ENCODE measurements around the gene TMPRSS15. TPM values are rescaled to one million over a fixed set of nuclear protein-coding genes. Genes with fewer than 3 reads are reported as not detected.

Gene TMPRSS15
- total RNA-seq, 1 experiment from 2014 or later = not detected

- CTCF ChIA-PET = no interaction called here
- Histone ChIP-seq H3K4me2 (no peak overlapping the region), H3K4me1 (replicated peaks; ENCODE audit: insufficient read depth) (no peaks in the 10 kb centered on the region), H3K9me2 (ENCODE audit: insufficient read depth) (no peaks in the 10 kb centered on the region), H3K36me3 (ENCODE audit: low read depth) (no peaks in the 10 kb centered on the region), H3K4me3 (no peak overlapping the region), H4K20me1 (ENCODE audit: insufficient read depth) (no peaks in the 10 kb centered on the region), H2AFZ (no peak overlapping the region), H3K27ac (no peak overlapping the region), H3F3A (ENCODE audit: insufficient read depth, low read depth) (no peaks in the 10 kb centered on the region), H3K9me3 (ENCODE audit: insufficient read depth, low read depth) (no peaks in the 10 kb centered on the region), H3K79me2 (ENCODE audit: low read depth) (no peaks in the 10 kb centered on the region), H3K27me3 (ENCODE audit: insufficient read depth, low read depth) (no peaks in the 10 kb centered on the region)
- no TSS peak for BruUV-seq (replicated peaks)
- no peak for DNase-seq
- intact Hi-C loops (cut with micrococcal nuclease; ENCODE audit: unreplicated experiment) = no loop called here
- TF ChIP-seq, protein P1, sequence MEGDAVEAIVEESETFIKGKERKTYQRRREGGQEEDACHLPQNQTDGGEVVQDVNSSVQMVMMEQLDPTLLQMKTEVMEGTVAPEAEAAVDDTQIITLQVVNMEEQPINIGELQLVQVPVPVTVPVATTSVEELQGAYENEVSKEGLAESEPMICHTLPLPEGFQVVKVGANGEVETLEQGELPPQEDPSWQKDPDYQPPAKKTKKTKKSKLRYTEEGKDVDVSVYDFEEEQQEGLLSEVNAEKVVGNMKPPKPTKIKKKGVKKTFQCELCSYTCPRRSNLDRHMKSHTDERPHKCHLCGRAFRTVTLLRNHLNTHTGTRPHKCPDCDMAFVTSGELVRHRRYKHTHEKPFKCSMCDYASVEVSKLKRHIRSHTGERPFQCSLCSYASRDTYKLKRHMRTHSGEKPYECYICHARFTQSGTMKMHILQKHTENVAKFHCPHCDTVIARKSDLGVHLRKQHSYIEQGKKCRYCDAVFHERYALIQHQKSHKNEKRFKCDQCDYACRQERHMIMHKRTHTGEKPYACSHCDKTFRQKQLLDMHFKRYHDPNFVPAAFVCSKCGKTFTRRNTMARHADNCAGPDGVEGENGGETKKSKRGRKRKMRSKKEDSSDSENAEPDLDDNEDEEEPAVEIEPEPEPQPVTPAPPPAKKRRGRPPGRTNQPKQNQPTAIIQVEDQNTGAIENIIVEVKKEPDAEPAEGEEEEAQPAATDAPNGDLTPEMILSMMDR (conservative IDR thresholded peaks at IDR 0.05) = no peak
- no peak for TF ChIP-seq EZH2 (IDR thresholded peaks at IDR 0.05; ENCODE audit: low read depth)
- POLR2A ChIA-PET (ENCODE audit: unreplicated experiment) = no interaction called here
These were observed 63.1 kb downstream of the TMPRSS15 start for GRCh38 chr21:18340387-18340942.

DNA sequence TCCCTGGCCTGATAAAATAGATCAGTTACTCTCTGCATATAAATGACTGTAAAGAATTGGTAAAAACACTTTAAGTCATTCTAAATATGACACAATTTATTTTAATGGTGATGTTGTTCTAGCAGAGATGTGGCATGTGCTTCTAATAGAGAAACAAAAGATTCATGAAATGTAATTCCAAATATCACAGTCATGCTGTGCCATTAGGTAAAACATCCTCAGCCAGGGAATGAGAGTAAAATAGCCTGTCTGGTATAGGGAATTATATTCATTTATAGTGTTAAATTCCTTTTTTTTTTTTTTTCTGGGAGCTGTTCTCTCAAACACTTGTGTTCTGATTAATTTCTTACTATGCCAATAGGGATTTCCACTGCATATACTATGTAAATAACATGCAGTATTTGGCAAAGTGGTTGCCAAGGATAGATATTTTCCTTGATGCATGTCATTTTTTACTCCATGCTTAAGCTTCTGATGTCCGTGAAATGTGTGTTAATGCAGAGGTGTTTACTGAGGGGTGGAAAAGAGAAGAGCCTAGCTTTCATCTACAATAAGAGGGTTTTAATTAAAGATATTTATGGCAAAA is 67.8 kb downstream of the TMPRSS15 start:
- no peaks in the 10 kb centered on the region for H4K20me1 ChIP-seq (ENCODE audit: insufficient read depth)
- H3K9me2 ChIP-seq (ENCODE audit: insufficient read depth) = no peaks in the 10 kb centered on the region
- H3K4me2 ChIP-seq = no peak overlapping the region
- no peaks in the 10 kb centered on the region for H3K27me3 ChIP-seq (ENCODE audit: insufficient read depth, low read depth)
- H3K79me2 ChIP-seq (ENCODE audit: low read depth) = no peaks in the 10 kb centered on the region
- no peaks in the 10 kb centered on the region for H3K9me3 ChIP-seq (ENCODE audit: insufficient read depth, low read depth)
- intact Hi-C loops (cut with micrococcal nuclease; ENCODE audit: unreplicated experiment) = no loop called here
- no peak for TF ChIP-seq EZH2 (IDR thresholded peaks at IDR 0.05; ENCODE audit: low read depth)
- TF ChIP-seq, protein P1 (conservative IDR thresholded peaks at IDR 0.05) = no peak
- H3K27ac ChIP-seq = no peak overlapping the region
- H2AFZ ChIP-seq = no peak overlapping the region
- H3K4me3 ChIP-seq = no peak overlapping the region
- H3K36me3 ChIP-seq (ENCODE audit: low read depth) = no peaks in the 10 kb centered on the region
- no peak for DNase-seq
- BruUV-seq (replicated peaks) = no TSS peak
- POLR2A ChIA-PET (ENCODE audit: unreplicated experiment) = no interaction called here
- CTCF ChIA-PET = no interaction called here
- no peaks in the 10 kb centered on the region for H3K4me1 ChIP-seq (replicated peaks; ENCODE audit: insufficient read depth)
- no peaks in the 10 kb centered on the region for H3F3A ChIP-seq (ENCODE audit: insufficient read depth, low read depth)

- no peaks in the 10 kb centered on the region for H3F3A ChIP-seq (ENCODE audit: insufficient read depth, low read depth)
- H3K4me1 ChIP-seq (replicated peaks; ENCODE audit: insufficient read depth) = no peaks in the 10 kb centered on the region
- H3K9me2 ChIP-seq (ENCODE audit: insufficient read depth) = no peaks in the 10 kb centered on the region
- H2AFZ ChIP-seq = no peak overlapping the region
- H4K20me1 ChIP-seq (ENCODE audit: insufficient read depth) = no peaks in the 10 kb centered on the region
- H3K27me3 ChIP-seq (ENCODE audit: insufficient read depth, low read depth) = no peaks in the 10 kb centered on the region
- no TSS peak for BruUV-seq (replicated peaks)
- H3K36me3 ChIP-seq (ENCODE audit: low read depth) = no peaks in the 10 kb centered on the region
- no peak overlapping the region for H3K4me2 ChIP-seq
- no peak for DNase-seq
- H3K79me2 ChIP-seq (ENCODE audit: low read depth) = no peaks in the 10 kb centered on the region
- ChIA-PET POLR2A (ENCODE audit: unreplicated experiment) (no interaction called here), CTCF (no interaction called here)
- no peak overlapping the region for H3K4me3 ChIP-seq
- H3K27ac ChIP-seq = no peak overlapping the region
- no peaks in the 10 kb centered on the region for H3K9me3 ChIP-seq (ENCODE audit: insufficient read depth, low read depth)
- intact Hi-C loops (cut with micrococcal nuclease; ENCODE audit: unreplicated experiment) = no loop called here
- TF ChIP-seq, protein P1 (conservative IDR thresholded peaks at IDR 0.05) = no peak
- TF ChIP-seq EZH2 (IDR thresholded peaks at IDR 0.05; ENCODE audit: low read depth) = no peak
These were observed 69.5 kb downstream of the TMPRSS15 start for GRCh38 chr21:18334066-18334465.
